Heart left ventricle (tissue), 13 donors: ENCODE data around the gene CCDC9.

Experiments
- CTCF ChIP-seq, 12 donors: fragments of 200-600 bp; sonication (generic) in 4 of 12; IDR thresholded peaks; one replicate each; pipeline versions ENCODE4 v1.5.0 to v1.8.0; 2018 to 2022; ENCODE audit warnings: antibody characterized with exemption in 12 of 12, mild to moderate bottlenecking in 5 of 12
- POLR2A ChIP-seq, 2 donors: fragments of 450-650 bp; IDR thresholded peaks; one replicate each; pipeline ENCODE4 v1.6.1; 2017; ENCODE audit warnings: antibody characterized with exemption in 2 of 2, mild to moderate bottlenecking in 2 of 2, moderate library complexity in 2 of 2
- donor health status: ischemic (EF 13 %, LVEDD 7.1; RV severe dilation, severe dysfunction).
- donor health status: DM: no; HTN: yes; CAD: no.
- donor health status: DM: no; HTN: no; CAD: no.
- donor health status: ischemic (EF 25% LVEDD 6.9; RV normal size, moderate dysfunction).
- donor health status: ischemic (EF 25% LVEDD 5.7; RV mildly dilated, moderate dysfunction).
- donor health status: ischemic (EF 35%, LVEDD 5.7; RV mildly dilated, moderate dysfunction).
- donor health status: nonischemic (EF 11% LVEDD 7.7; RV severe dilation, severe dysfunction).
- donor health status: DM: yes; HTN: yes; CAD: no.
- donor health status: PGD.
- donor health status: ischemic (EF 29% LVEDD 5.4; RV normal size, mild dysfunction).
- donor health status: nonischemic (EF 23%, LVEDD 6.1; RV moderate dilation, normal function).

- TF ChIP-seq CTCF (IDR thresholded peaks at IDR 0.05), result no peak
- no peak for TF ChIP-seq POLR2A (IDR thresholded peaks at IDR 0.05)
Measured at GRCh38 chr19:47240996-47241918, 15.1 kb upstream of the CCDC9 start.
